ENCODE results near the gene HSPG2.

- TF ChIP-seq CTCF (IDR thresholded peaks at IDR 0.05; ENCODE audit: insufficient read depth, low read length, poor library complexity, severe bottlenecking) (no peak), EZH2phosphoT487 (conservative IDR thresholded peaks at IDR 0.05; ENCODE audit: low read length) (no peak)
Measured at GRCh38 chr1:21820597-21821232, 116.4 kb downstream of the HSPG2 start.

Measured in SU-DHL-6 (cell line).